C1 segment of cervical spinal cord (tissue), 14 donors: Measurements from ENCODE around the gene CLCA2.
"Not testable (repeated sequence)": the region's sequence is repeated elsewhere in the genome, so short reads cannot be mapped to it uniquely, and the experiment has no call there.

ENCODE experiments used
- DNase-seq, 14 donors: peaks; one replicate each; lab custom pipeline; 2025; lab: John Stamatoyannopoulos, UW

Gene CLCA2

DNA sequence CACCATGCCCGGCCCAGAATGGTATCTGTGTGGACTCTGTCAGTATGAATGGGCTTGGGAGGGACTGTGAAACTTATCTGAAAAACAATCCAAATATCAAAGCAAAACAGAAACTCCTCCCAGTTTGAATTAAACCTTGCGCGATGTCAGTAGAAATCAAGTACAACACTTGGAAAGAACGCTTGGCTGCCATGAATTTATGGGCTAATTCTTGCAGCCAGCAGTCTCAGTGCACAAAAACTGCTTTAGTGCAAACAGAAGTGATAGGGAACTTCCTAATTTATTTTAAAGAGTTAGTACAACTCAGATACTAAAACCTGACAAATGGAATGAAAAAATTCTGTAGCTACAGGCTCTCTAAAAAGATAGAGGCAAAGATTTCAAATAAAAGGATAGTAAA lies 53.3 kb downstream of the CLCA2 start:
- no peak for DNase-seq

DNA sequence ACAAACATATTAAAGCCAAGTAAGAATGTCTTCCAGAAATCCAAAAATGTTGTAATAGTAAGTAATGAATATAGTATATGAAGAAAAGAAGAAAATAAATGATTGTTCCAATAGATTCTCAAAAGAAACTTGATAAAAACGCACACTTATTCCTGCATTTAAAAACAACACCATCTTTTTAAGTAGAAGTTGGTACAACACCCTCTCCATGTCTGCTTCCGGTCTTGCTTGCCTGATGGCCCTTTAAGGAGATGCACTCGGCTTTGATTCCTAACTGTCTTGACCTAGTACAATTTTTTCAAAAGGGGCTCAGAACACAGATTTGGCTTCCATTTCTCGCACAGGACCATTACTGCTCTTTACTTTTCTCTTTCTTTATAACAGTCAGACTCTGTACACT lies 53.7 kb downstream of the CLCA2 start:
- no peak for DNase-seq

DNA sequence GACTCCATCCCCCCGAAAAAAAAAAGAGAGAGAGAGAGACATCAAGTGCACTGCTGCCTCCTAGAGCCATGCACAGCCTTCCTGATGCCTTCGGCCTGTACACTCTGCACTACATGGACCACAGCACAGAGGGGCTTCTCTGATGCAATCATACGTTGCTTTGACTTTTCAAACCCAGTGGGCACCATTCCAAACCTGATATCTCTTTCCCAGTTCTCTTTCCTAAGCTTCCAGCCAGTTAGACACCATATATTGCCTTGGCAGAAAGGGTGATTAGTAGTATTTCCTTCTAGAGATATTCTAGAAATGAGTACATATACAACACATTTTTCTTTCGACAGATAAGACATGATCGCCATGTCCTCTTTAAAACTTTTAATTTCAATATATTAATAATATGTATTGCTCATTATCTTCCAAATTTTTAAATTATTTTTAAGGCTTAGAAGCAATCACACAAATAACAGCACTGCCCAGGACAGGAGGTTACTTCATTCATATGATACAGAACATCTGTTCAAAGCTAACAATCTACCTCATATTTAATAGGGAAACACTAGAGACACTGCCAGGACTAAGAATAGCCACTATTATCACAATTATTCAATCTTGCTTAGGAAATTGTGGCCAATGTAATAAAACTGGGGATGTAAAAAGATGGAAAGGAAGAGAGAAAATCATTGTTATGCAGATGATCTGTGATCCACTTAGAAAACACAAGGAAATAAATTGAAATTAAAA lies 54.6 kb downstream of the CLCA2 start:
- DNase-seq = no peak

DNA sequence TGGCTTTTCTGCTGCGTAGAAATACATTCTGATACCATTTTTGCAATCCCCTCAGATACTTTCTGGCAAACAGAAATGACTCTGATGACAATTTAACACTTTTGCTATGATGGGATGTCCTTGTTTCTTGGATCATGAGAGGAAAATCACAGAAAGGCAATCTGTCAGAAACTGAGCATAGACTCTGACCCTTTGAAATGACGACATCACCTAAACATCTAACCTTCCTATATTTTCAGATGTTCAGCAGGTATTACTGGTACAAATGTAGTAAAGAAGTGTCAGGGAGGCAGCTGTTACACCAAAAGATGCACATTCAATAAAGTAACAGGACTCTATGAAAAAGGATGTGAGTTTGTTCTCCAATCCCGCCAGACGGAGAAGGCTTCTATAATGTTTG lies 58.0 kb downstream of the CLCA2 start:
- DNase-seq = no peak

DNA sequence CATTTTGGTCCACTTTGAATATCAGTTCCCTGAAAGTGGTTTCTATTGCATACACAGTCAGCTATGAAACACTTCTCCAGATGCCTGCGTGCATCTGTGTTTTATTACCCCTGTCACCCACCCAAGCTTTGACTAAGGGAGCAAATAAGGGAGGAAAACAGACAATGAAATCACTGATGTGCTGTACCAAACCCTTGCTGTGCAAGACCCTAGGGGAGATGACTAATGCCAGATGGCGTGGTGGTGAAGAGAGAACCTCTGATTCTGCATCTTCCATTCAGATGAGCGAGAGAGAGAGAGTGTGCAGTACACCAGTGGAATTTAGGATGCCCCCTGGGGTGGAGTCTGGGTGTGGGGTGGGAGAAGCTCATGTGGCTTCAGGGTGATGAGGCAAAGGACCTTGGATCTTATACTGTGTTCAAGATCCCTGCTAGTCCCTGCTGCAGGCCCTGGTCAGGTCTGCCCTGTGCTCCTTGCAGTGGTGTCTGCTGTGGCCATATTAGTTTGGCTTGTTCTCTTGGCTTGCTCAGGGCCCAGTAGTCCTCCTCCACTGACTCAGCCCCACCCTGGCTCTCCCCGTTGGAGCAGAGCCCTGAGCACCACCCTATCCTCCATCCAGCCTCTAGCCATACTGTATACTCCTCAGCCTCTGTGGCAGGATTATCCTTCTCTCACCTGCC lies 63.3 kb downstream of the CLCA2 start:
- no peak for DNase-seq

DNA sequence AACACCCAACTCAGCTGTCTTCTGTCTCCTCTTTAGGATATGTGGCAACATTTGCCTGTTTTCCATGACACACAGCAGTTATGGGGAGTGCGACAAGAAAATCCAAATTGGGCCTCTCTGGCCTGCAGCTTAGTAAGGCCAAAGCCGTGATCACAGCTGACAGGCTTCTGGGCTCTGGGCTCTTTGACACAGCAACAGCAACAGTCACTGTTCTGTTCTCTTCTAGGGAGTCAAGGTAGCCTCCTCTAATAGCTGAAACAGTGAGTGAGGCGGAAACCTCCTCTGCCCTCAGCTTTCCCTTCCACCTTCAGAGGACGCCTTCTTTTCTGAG lies 63.8 kb downstream of the CLCA2 start:
- no peak for DNase-seq

DNA sequence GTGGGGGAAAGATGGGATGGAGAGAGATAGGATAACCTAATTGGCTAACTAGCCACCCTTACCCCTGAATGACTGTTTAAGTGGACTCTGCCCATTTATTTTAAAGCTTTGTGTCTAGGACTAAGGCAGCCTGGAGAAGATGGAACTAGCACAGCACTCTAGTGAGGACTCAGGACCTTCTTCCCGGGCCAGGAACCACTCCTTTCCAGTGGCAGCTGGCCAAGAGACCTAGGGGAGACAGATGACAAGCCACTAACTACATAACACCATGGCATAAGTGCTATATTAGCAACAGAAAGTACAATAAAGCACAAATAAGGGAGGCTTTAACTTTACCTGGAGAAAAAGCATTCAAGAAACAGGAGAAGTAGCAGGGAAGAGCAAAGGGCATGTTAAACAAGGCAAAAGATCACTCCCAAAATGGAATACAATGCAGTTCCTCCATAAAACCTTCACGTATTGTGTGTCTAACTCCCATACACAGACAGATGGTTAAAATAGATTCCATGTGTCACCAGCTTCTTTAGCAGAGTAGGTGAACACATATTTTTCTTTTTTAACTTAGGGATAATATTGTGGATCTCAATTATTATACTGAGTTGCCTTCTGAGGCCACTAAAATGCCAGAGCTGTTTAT lies 65.4 kb downstream of the CLCA2 start:
- DNase-seq = no peak

DNA sequence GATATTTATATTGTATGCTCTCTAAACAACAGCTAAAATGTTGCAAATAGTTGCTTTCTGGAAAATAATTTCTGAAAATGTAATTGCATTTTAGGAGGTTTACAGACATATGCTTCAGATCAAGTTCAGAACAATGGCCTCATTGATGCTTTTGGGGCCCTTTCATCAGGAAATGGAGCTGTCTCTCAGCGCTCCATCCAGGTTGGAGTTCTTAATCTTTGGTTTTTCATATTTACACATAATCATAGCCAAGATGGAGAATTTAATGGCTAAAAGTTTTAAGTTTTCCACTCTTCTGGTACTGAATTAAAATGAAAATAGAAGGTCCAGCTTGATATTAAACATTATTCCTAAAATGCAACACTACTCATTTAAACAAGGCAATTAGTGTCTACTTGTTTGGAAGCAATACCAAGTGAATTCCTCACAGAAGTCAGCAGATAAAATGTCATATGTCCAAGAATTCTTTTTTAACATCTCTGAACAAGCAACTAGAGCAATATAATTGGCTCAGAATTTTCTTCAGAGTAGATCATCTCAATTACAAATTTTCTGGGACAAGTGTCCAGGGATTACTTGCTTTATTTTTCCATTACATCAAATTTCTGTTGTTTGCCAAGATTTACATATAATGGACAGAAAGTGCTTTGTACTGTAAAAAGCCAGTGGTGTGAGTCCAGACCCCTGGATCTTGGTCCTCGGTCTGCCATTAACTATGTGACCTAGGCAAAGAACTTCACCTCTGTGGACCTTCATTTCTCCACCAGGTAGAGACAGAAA lies 67.4 kb downstream of the CLCA2 start:
- DNase-seq = no peak

DNA sequence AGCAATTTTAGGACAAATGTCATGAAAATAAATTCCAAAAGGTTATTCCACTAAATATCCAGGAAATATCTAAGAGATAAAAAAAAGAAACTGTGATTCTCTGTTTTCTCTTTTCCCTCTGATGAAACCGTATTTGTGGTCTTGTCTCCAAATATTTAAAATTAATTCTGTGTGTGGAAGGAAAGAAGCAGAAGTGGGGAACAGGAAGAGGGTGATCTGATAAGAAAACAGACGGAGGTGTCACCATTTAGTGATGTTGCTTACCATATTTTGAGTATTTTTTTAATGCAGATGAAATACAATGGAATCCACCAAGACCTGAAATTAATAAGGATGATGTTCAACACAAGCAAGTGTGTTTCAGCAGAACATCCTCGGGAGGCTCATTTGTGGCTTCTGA lies 74.3 kb downstream of the CLCA2 start:
- DNase-seq = no peak

DNA sequence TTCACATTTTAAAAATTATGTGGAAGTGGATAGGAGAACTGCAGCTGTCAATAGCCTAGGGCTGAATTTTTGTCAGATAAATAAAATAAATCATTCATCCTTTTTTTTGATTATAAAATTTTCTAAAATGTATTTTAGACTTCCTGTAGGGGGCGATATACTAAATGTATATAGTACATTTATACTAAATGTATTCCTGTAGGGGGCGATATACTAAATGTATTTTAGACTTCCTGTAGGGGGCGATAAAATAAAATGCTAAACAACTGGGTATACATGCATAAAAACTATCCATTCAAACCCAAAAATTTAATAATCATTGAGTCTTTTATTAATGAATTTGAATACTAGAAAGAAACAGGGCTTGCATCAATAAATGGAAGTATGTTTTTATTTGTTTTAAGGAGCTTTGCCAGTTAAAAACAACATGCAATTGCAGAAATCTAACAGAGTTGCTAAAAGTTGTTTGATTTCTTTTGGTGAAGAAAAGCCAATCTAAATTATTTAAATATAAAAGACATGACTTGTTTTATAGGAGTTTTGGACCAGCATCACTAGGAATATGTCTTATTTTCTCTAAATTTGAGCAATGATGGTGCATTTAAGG lies 76.1 kb downstream of the CLCA2 start:
- no peak for DNase-seq

DNA sequence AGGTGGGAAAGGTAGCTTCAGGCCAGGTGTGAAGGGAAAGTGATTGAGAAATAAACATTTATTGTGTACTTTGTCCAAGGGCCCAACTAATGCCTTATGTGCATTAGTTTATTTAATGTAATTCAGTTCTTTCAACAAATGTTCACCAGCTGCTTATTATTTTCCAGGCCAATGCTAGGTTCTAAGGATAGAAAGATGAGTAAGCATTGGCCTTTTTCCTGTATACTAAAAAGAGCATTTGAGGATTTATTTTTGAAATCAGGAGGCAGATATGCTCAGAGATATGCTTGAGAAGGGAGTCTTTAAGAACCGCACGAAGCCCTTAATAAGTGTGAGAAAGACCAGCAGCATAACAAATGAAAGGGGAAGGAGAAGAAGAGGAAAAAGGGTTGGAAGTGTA lies 76.7 kb downstream of the CLCA2 start:
- DNase-seq = peak in 1 of 14 donors; percentile 59

DNA sequence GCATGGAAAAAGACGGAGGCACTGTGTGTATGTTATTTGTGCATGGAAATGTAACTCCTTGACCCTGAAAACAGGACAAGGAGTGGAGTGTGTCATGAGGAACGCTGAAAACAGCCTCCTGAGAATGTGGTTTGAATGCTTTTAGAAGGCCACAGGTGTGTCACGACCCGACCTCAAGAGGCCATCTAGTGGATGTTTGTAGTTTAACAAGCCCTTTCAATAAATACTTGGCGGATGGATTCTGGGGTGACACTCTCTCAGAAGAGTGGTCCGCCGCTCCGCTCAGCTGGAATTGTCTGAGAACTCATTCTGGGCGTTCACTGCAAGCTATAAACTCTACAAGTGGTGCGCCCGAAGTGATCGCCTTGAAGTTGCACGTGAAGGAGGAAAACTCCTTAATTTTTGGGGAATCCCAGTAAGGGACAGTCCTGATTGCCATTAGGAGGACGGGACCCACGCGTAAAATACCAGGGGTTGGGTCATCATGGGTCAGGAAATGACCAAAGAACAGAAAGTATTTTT lies 78.2 kb downstream of the CLCA2 start:
- DNase-seq = not testable (repeated sequence)

DNA sequence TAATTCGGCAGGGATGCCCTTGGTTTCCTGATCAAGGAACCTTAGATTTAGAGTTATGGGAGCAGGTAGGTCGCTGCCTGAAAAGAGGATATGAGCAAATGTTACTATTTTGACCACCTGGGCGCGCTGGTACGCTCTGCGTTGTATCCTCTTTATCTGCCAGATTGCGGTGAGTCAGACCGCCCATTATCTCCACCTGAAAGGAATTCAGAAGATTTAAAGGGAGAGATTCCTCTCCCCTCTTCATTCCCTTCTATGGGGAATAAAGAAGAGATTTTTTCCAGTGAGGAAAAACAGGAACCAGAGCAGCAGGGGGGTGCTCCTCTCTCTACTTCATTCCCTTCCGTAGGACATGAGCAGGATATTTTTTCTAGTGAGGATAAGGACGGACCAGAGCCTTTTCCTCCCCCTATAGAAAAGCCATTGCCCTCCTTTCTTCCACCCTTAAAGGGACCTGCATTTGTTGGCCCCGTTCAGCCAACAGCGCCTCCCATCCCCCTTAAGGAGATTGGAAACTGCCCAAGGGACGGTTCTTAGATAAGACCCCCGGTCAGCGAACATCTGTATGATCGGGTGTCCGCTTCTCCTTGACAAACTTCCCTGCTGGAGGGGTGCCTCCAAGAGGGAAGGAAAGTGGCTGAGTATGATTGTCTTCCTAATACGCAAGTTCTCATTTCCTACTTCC lies 78.9 kb downstream of the CLCA2 start:
- peak in 1 of 14 donors; percentile 54 for DNase-seq

DNA sequence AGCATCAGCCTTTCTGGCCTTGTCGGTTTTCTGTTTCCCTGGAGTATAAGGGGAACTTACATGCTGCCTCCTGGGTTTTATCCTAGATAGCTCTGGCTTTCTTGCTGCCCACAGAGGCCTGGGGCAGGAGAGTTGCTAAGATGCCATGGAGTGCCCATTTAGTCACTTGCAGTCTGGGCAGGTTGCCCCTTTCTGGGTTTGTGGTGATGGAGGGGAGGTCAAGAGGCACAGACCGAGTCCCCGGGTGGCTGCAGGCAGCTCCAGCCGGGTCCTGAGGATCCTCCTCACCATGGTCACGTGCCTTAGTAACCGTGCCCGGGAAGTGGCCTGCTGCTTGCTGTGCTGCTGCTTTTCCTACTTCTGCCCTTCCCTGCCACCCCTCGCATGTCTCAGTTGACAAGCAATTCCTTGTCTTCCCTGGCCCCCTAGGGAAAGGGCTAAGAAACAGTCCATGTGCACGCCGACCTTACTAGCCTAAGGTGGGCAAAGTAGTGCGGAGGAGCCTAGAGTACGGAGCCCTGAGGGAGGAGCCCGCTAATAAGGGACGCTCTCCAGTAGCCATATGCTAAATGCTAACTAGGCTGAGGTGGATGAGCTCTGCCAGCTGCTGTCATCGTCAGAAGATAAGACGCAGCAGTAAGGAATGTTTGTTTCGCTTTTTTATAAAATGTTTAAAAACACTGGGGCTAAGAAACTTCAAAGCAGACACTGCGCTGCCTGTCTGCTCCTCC lies 79.6 kb downstream of the CLCA2 start:
- peak in 10 of 14 donors; percentile 15 to 64 (median 42) for DNase-seq

DNA sequence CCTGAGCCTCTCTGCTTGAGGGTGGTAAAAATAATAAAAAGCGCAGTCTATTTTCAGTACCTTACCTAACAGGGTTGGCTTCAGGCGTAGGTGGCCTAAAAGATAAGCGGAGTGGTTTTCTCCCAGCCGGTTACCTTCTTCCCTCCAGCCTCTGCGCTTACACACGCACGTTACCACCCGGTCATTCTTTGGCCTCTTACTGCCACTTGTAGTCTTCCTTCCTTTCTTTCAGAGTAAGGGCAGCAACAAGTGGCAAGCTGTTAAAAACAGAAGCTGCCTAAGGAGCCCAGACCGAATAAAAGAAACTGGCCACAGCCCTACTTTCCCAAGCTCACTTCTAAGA lies 80.1 kb downstream of the CLCA2 start:
- peak in 1 of 14 donors; percentile 31 for DNase-seq

DNA sequence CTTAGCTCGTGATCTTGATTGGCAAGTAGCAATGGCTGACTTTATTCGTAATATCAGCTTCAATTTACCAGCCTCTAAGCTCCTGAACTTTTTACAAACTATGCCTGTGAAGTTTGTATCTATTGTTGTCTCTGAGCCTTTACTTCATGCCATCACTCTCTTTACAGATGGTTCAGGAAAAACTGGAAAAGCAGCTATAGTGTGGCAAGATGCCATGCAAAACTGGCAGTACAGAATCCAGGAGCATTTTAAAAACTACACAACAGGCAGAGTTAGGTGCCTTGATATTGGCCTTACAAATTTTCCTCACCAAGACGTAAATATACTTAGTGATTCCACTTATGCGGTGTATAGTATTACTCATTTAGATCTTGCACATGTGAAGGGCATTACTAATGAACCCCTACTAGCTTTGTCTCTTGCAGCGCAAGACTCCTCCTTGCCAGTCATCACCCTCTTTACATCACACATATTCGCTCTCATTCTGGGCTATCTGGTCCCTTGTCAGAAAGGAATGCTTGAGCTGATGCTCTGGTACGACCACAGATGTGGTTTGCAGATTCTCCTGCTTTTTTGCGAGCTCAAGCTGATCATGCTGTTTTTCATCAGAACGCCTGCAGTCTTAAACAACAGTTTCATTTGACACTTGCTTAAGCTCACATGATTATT lies 81.1 kb downstream of the CLCA2 start:
- DNase-seq = no peak

DNA sequence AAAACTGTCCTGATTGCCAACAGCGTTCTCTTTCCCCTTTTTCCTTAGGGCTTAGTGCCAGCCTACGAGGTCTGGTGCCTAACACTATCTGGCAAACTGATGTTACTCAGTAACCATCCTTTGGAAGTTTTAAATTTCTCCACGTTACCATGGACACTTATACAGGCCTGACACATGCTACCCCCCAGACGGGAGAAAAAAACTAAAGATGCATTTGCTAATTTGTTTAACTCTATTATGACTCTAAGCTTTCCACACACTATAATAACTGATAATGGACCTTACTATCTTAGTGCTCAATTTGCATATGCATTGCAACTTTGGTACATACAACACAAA lies 81.6 kb downstream of the CLCA2 start:
- no peak for DNase-seq
